NCI-H2171 (cell line): Measurements from ENCODE around the gene RPS6KA2.

Experiments
- DNase-seq: peaks from one replicate; lab custom pipeline; 2025; lab: John Stamatoyannopoulos, UW

Gene RPS6KA2

DNA sequence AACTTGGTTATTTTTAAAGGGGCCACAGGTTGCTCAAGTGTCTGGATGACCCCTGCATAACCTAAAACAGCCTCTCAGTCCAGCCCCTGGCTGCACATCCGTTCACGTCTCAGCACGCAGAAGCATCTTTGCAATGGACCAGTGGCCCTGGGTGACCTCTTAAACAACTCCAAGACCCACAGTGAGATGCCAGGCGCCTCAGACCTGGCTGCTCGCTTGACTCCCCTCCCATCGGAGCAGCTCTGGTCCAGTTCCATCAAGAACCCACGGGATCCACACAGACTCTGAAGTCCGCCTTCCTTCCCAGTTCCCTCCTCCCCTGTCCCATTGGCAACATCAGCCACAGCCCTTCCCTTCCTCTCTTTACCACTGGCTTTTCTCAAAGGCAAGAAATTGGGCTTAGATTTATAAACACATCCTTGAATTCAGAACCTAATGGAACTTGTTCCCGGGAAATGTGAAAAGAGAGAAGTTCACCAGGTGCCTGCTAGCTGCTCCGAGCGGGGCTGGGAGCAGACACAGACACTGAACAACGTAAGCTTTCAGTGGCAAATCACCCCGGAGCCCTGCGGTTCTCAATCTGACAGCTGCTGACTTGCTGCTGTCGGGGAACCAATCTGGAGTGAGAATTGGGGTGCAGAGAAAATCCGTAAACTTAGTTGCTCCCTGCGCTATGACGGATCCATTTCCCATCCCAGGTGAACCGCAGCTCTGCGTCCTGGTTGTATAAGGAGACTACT, 204.7 kb downstream of the RPS6KA2 start:
- no peak for DNase-seq

DNA sequence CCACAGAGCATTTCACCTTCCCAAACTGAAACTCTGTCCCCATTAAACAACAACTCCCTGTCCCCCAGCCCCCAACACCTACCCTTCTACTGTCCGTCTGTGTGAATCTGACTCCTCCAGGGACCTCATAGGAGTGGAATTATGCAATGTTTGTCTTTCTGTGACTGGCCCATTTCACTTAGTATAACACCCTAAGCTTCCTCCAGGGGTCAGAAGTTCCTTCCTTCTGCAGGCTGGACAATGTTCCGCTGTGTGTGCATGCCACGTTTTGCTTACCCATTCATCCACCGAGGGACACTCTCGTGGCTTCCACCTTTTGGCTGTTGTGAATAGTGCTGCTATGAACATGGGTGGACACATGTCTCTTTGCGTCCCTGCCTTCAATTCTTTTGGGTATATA, 206.7 kb downstream of the RPS6KA2 start:
- DNase-seq = no peak

DNA sequence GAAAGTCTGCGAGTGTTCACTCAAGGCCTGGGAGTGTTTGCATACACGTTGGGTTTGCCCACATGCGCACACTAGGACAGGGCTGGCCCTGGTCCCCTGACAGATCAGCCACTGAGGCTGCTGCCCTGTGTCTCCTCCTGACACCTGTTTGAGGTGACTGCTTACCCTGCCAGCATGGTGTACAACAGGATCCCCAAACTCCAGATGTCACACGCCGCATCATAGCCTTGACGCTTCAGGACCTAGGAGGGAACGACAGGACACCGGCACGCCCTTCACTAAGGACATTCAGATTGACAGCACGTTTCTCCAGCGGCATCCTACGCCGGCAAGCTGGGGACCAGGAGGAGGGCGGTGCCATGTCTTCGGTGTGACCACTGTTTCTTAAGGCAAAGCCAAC, 207.3 kb downstream of the RPS6KA2 start:
- no peak for DNase-seq

DNA sequence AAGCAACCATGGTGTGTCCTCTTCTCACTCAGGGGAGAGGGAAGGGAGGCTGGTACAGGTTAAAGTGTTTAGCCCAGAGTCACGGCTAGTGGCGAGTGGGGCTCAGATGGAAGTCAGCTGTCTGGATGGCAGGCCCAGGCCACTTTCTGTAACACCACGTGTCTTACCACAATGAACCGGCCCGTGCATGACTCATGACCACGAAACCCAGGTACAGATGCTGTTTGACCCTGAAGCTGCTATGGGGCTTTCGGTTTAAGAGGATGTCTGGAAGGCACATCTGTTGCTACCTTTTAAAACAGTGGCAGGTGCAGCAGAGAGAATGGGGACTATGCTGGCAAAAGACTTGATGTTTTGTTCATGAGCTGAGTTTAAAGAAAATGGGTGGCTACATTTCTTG, 207.8 kb downstream of the RPS6KA2 start:
- DNase-seq = no peak

DNA sequence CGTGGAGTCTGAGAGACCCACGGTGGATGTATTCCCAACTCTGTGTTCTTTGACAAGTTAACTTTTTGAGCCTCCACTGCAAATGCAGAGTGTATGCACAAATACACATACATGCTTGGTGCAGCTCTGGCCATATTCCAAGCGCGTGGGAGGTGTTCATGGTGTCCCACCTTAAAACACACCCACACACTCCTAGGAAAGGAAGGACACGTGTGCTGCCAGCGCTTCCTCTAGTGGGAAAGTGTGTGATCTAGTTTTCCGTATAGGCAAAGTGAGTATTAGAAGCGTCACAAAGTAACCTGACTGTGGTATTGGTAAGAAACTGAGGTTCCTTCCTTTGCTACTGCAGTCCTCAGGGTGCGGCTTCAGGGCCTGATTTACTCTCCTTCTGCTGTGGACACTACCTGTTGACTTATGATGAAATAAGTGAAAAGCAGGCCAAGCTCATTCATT, 208.3 kb downstream of the RPS6KA2 start:
- no peak for DNase-seq

DNA sequence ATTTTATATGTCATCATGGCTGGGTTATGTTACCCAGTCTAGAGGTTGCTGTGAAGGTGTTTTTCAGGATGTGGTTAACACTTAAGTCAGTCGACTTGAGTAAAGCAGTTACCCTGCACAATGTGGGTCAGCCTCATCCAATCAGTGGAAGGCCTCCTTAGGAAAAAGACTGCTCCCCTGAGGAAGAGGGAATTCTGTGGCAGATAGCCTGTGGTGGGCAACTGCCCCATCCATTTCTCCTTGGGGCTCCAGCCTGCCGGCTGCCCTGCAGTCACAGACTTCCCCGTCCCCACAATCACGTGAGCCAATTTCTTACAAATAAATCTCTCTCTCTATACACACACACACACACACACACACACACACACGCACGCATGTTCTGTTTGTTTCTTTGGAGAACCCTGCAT, 209.8 kb downstream of the RPS6KA2 start:
- DNase-seq = no peak

DNA sequence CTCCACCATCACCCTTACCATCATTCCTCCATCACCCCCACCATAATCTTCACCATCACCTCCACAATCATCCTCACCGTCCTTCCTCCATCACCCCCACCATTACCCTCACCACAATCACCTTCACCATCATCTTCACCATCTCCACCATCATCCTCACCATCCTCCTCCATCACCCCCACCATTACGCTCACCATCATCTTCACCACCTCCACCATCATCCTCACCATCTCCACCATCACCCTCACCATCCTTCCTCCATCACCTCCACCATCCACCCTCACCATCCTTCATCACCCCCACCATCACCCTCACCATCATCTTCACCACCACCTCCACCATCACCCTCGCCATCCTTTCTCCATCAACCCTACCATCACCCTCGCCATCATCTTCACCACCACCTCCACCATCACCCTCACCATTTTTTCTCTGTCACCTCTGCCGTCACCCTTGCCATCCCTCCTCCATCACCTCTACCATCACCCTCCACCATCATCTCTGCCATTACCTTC, 211.2 kb downstream of the RPS6KA2 start:
- no peak for DNase-seq

DNA sequence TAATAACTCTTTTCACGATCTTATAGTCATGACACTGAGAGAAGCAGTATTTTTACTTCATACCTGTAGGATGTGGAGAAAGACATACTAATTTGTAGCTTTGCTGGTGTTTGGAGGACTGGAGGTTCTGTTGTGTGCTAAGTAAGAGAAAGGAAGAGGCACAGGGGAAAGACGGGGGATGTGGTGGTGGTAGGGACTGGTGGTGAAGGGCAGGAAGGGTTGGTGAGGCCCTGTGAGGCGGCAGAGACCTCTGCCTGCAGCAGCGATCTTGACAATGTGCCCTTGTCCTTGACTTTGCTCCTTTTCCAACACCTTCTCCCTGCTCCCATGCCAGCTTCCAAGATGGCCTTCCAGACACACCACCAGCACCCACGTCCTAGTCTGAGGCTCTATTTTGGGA, 211.7 kb downstream of the RPS6KA2 start:
- DNase-seq = no peak

DNA sequence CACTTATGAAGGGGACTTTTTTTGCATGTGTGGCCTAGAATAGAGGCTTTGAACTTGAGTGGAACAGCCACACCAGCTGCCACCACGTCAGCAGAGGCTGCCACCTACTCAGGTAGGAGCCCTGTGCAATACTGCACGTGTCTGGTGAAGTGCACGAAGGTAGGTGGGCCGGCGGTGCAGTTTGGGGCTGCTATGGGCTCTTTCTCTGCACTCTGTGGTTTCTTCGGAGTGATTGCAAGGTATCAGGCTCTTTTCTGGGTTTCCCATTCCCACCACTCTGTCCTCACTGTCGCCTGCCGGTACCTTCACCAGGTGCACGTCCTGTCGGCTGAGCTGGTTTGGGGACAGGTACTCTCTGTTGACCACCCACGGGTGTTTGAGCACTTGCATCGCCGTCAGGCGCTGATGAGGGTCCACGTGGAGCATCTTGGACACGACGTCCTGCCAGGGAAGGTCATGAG, 213.5 kb downstream of the RPS6KA2 start:
- no peak for DNase-seq

DNA sequence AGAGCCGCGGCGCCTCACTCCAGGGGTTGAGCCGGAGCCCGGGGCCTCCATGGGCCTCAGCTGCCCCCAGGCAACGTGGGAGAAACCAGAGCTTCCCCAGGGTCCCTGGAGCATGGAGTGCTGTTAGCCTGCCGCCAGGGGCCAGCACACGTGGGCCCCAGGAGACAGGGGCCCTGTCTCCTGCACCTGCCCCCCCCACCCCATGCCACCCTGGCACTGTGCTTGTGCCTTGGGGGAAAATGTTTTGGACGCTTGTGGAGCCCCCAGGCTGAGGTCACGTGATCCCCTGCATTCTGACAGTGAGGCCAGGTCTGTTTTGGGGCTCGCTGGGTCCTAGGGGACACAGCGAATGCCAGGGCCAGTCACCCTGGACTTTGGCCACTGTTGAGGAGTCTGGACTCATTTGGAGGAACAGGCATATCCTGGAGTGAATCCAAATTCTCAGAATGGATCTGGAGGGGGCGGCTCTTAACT, 214.1 kb downstream of the RPS6KA2 start:
- no peak for DNase-seq

DNA sequence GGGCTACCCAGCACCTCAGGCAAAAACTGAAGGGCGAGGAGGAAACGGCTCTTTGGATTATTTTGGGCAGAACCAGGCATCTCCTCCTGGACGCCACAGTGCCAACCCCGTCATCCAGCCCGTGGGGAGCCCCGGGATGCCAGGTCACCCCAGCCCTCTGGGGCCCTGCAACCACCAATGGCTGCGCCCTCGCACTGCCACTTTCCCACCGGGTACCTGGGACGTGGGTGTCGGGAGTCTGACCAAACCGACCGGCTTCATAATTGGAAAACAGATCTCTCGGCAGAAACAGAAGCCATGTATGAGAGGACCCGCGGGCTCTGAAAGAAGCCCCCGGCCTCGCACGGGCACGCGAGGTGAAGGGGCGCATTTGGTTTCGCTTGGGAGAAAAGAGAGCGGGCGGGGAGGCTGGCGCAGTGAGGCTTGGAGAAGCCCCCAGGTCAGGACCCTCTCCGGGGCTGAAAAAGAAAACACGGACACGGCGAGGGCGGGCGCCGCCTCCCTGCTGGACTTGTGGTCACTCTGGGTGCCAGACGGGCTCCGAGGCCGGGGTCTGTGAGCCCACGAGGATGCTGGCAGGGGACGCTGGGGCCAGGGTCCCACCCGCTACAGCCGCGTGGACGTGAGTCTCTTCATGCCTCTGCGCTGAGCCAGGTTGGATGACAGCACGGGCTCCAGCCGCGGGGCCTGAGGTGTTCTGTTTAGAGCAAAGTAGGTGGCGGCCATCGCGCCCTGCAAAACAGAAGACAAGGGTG, 214.7 kb downstream of the RPS6KA2 start:
- no peak for DNase-seq

DNA sequence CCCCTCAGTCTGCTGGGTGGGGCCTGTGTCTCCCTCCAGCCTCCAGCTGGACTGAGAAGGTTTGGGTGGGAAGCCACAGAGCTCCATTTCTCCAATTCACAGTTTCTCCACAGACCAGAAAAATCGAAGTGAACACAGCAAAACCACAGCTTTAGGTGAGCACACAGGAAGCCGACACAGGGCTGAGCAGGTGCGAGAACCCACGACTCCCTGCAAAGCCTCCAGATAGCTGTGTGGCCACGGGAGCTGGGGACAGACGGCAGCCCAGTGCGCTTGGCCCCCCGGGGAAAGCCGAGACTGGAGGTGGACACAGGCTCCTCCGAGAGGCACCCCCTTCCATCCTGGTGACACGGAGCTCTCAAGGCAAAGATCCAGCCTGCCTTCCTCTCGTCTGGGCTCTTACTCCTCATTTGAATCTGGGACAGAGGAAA, 215.3 kb downstream of the RPS6KA2 start:
- no peak for DNase-seq

DNA sequence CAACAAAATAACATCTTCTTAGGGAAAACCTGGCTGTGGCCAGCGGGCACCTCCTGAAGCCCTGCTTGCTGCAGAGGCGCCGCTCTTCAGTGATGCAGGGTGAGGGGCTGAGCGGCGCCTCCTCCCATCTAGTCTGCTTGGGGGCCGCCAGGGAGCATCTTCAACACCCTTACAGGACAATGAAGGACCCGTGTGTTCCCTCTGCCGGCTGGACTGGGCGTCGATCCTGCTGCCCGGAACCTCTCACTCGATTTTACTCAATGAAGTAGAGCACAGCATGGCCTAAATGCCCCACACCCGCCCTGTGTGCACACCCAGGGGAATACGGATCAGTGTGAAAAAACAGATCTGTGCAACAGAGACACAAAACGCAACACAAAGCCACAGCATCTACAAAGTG, 215.8 kb downstream of the RPS6KA2 start:
- DNase-seq = no peak

DNA sequence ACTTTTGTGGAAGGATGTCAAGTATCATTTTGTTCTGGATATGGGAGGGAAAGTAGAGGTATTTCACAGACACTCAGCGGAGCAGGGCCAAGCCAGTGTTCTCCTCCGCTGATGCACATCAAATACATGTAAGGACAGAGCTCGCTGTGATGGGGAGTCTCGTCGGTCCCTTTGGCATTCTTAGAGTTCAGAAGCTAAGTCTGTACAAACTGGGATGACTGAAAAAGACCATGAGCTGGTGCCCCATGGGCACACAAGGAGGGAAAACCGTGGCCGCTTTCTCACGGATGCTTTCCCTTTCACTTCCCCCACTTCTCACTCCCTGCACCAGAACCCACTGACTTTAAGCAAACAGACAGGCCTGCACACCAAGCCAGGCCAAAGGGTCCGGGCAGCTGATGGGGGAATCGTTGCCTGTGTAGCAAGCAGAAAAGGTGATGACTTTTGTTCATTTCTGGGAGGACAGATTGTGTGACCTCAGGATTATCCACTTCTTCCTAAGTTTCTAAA, 216.6 kb downstream of the RPS6KA2 start:
- DNase-seq = no peak

DNA sequence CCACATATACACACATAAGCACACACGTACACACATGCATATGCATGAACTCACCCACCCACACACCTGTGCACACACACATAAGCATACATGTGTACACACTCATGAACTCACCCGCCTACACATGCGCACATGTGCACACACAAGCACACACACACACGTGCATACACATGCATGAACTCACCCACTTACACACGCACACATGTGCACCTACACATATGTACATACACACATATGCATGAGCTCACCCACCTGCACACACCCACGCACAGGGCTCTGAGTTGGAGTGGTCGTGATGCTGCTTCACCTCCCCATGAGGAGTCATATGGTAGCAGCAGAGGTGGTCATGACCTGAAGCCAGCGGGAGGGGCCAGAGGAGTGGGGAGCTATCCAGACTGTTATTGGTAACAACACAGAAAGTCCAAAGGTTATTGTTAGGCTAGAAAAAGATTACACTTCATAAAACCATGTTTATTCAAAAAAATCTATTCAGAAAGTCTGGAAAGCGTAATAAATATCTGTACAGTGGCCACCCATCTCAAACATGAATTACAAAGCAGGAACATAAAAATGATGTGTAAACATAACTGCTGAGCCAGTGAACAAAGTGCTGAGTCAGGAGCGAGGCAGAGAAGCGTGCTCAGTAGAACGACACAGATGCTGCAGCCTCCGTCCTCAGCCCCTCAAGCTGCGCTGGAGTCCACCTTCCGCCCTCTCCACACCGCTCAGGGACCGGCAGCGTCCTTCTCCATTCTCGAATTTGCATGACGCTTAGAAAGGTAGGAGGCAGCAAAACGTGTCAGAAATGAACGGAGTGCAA, 217.9 kb downstream of the RPS6KA2 start:
- no peak for DNase-seq

DNA sequence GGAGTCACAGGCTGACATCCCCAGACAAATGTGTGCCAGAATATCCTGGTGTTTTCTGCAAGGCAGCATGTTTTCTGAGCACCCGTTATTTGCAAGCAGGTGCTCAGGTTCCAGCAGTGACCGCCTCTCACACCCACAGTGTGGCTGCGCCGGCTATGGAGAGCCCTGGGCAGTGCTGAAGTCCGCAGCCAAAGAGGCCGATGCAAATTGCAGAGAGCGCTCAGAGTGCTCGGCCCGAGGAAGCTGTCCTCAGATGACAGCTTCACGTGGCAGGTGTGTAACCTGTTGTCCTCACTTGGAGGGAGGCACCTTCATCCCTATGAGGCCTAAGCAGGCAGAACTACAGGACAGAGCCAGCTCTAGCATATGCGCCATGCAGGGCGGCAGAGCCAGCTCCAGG, 220.9 kb downstream of the RPS6KA2 start:
- DNase-seq = no peak

DNA sequence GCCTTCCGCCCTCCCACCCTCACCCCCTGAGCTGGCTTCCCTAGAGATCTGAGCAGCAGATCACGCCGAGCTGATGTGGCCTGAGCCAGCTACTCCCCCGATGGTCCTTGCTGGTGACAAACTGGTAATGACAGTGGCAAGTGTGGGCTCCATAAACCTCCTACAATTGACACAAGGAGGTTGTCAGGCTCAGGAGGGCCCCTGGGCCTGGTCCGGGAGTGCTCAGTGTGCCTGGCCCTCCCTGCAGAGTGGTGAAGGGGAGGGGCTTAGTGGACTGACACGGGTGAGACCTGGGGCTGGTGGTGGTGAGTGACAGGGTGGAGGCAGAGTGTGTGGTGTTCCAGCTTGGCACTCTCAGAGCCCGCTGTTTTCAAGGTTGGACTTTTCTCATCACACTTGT, 221.7 kb downstream of the RPS6KA2 start:
- no peak for DNase-seq

DNA sequence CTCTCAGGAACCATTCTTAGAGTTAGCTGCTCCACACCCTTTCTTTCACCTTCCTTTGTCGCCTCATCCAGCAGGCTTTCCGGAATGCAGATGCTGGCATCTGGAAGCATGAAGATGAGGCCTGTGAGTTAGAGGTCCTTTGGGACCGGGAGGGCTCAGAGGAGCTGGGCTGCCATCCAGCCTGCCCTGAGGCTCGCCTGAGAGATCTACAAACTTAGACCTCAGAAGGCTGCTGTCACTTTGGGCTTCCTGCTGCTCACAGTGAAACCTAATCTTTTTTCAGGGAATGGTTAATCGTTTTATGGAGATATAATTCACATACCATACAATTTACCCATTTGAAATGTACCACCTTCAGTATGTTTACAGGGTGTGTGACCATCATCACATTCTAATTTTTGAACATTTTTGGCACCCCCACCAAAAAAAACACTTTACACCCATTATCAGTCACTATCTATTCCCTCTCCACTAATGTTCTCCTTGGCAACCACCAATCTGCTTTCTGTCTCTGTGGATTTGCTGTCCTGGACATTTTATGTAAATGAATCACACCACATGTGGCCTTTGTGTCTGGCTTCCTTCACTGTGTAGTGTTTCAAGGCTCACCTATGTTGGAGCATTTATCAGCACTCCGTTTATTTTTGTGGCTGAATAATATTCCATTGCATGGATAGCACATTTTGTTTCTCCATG, 224.3 kb downstream of the RPS6KA2 start:
- DNase-seq = peak; percentile 77

DNA sequence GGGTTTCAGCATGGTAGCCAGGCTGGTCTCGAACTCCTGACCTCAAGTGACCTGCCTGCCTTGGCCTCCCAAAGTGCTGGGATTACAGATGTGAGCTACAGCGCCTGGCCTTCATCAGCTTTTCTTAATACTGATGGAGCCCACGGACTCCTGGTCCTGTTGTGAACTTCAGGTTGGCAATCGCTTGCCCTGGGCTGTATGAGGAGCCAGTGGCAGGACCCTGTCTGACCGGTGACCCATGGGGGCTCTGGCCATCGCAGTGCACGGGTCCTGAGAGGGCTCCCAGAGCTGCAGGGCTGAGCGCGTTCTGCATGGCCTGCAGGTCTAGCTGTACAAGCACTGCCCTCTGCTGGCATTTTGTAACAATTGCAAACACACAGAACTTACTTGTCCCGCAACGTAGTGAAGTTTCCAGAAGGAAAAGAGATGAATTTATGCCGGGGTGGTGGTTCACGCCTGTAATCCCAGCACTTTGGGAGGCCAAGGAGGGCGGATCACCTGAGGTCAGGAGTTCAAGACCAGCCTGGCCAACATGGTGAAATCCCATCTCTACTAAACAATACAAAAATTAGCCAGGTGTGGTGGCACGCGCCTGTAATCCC, 226.3 kb downstream of the RPS6KA2 start:
- DNase-seq = peak; percentile 31

DNA sequence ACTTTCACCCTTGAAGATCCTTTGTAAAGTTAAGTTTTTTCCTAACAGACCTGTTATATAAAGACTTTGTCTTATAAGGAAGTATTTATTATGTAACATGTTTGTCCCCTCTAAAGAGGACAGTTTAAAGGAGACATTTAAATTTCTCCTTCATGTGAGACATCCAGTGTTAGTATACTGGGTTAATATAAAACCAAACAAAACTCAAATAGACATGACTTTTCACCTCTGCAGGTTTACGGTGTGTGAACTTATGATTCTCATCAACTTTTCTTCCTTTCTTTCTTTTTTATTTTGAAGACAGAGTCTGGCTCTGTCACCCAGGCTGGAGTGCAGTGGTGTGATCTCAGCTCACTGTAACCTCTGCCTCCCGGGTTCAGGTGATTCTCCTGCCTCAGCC, 226.9 kb downstream of the RPS6KA2 start:
- no peak for DNase-seq

DNA sequence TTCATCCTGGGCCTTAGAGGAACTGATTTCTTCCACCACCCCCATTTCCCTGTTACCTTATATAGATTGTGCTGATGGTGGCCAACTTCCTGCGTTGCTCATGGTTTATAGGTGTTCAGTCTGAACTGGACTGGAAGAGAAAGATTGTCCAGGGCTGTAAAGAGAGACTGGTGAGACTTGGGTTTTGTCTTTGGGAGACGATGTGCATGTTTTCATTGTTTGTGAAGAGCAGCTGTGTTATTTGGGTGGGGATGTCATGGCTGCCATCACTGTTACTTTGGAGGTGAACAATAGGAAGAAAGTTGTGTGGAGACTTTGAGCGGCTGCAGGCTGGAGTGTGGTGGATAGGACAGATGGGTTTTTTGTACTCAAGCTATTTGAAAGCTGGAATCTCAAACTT, 228.7 kb downstream of the RPS6KA2 start:
- no peak for DNase-seq
